DND-41 (cell line): ENCODE data around the gene KLHL3.

Experiments
- ATAC-seq: fragments of 200-7000 bp; cut with Tn5 transposase; 3 replicates; pipeline ENCODE4 v1.9.1; 2021; ENCODE audit warnings: low read depth; ENCODE audit not compliant: insufficient read depth
- DNase-seq: peaks from one replicate; pipeline ENCODE4 v3.0.0-alpha.2; 2020
- H2AFZ ChIP-seq: 2 replicates; pipeline ENCODE4 v1.6.0; 2012; ENCODE audit warnings: low read depth, low read length
- H3K27ac ChIP-seq: 2 replicates; pipeline ENCODE4 v1.5.1; 2012; ENCODE audit warnings: low read length, inconsistent platforms
- H3K27me3 ChIP-seq: fragments of 200-600 bp; sonication (generic); 2 replicates; pipeline ENCODE4 v1.6.0; 2012; ENCODE audit warnings: low read length, mild to moderate bottlenecking, inconsistent platforms; ENCODE audit not compliant: insufficient read depth, poor library complexity
- H3K36me3 ChIP-seq: 2 replicates; pipeline ENCODE4 v1.5.1; 2012; ENCODE audit warnings: low read length, inconsistent platforms; ENCODE audit not compliant: insufficient read depth
- H3K4me1 ChIP-seq: 2 replicates; pipeline ENCODE4 v1.5.1; 2012; ENCODE audit warnings: mild to moderate bottlenecking, low read length; ENCODE audit not compliant: insufficient read depth
- H3K4me2 ChIP-seq: 2 replicates; pipeline ENCODE4 v1.6.0; 2012; ENCODE audit warnings: mild to moderate bottlenecking, moderate library complexity, low read length, inconsistent platforms; ENCODE audit not compliant: insufficient read depth
- H3K4me3 ChIP-seq, 2 experiments: fragments of 200-600 bp in 1 of 2; shearing (Covaris generic) in 1 of 2; 2 replicates each; pipeline ENCODE4 v1.5.1; 2012 to 2016; ENCODE audit warnings: inconsistent platforms in 2 of 2, low read length in 2 of 2, mild to moderate bottlenecking in 2 of 2, low read depth in 1 of 2, moderate library complexity in 1 of 2
- H3K79me2 ChIP-seq: 2 replicates; pipeline ENCODE4 v1.6.0; 2012; ENCODE audit warnings: low read length, inconsistent platforms; ENCODE audit not compliant: insufficient read depth
- H3K9ac ChIP-seq: 2 replicates; pipeline ENCODE4 v1.6.0; 2012; ENCODE audit warnings: low read depth, mild to moderate bottlenecking, inconsistent platforms, low read length, moderate library complexity
- H3K9me3 ChIP-seq: 2 replicates; pipeline ENCODE4 v1.5.1; 2012; ENCODE audit warnings: low read length, moderate library complexity, mild to moderate bottlenecking, inconsistent platforms; ENCODE audit not compliant: insufficient read depth, severe bottlenecking
- H4K20me1 ChIP-seq: 2 replicates; pipeline ENCODE4 v1.6.0; 2012; ENCODE audit warnings: low read length; ENCODE audit not compliant: insufficient read depth
- CTCF ChIP-seq: IDR thresholded peaks from 2 replicates; pipeline ENCODE4 v1.5.1; 2012; ENCODE audit warnings: borderline replicate concordance, low read length, moderate library complexity, mild to moderate bottlenecking; ENCODE audit not compliant: poor library complexity, severe bottlenecking; ENCODE audit errors: extremely low read depth
- EZH2 ChIP-seq: IDR thresholded peaks from 3 replicates; pipeline ENCODE4 v1.6.1; 2012; ENCODE audit warnings: borderline replicate concordance, low read depth, mild to moderate bottlenecking, moderate library complexity, low read length, inconsistent platforms; ENCODE audit not compliant: severe bottlenecking

KLHL3 gene

GRCh38 chr5:137636099-137636498, 99.8 kb downstream of the KLHL3 start:
- Histone ChIP-seq H3K4me3 (no peak overlapping the region), H3K27me3 (peaks cover 2% of the 10 kb centered on the region), H2AFZ (no peak overlapping the region), H3K9me3 (no peaks in the 10 kb centered on the region), H3K4me2 (no peak overlapping the region), H3K4me1 (no peaks in the 10 kb centered on the region), H3K27ac (no peak overlapping the region), H3K9ac (no peak overlapping the region), H4K20me1 (no peaks in the 10 kb centered on the region), H3K36me3 (no peaks in the 10 kb centered on the region), H3K79me2 (no peaks in the 10 kb centered on the region)
- DNase-seq (no peak), ATAC-seq (no peak)
- TF ChIP-seq CTCF = no peak
- no peak for TF ChIP-seq EZH2

- Histone ChIP-seq H3K9ac (no peak overlapping the region), H3K36me3 (no peaks in the 10 kb centered on the region), H4K20me1 (0 out of 2 replicates have a peak, but pooled peaks cover 1% of the 10 kb centered on the region), H3K4me3 (no peak overlapping the region), H2AFZ (no peak overlapping the region), H3K4me1 (no peaks in the 10 kb centered on the region), H3K4me2 (no peak overlapping the region), H3K9me3 (no peaks in the 10 kb centered on the region), H3K27me3 (peaks cover 2% of the 10 kb centered on the region), H3K79me2 (no peaks in the 10 kb centered on the region), H3K27ac (no peak overlapping the region)
- DNase-seq (no peak), ATAC-seq (no peak)
- no peak for TF ChIP-seq CTCF
- TF ChIP-seq EZH2 = no peak
Measured at GRCh38 chr5:137635521-137635921, 100.4 kb downstream of the KLHL3 start.

- Histone ChIP-seq H3K36me3 (no peaks in the 10 kb centered on the region), H3K9me3 (no peaks in the 10 kb centered on the region), H3K27ac (no peak overlapping the region), H3K79me2 (no peaks in the 10 kb centered on the region), H2AFZ (no peak overlapping the region), H3K27me3 (peaks cover 1% of the 10 kb centered on the region), H3K4me3 (no peak overlapping the region), H3K4me2 (no peak overlapping the region), H4K20me1 (0 out of 2 replicates have a peak, but pooled peaks cover 6% of the 10 kb centered on the region), H3K4me1 (no peaks in the 10 kb centered on the region), H3K9ac (no peak overlapping the region)
- ATAC-seq (no peak), DNase-seq (no peak)
- no peak for TF ChIP-seq EZH2
Measured at GRCh38 chr5:137633896-137634295, 102.0 kb downstream of the KLHL3 start.

- H3K79me2 ChIP-seq = no peaks in the 10 kb centered on the region
- H3K4me1 ChIP-seq = no peaks in the 10 kb centered on the region
- no peak overlapping the region for H3K9ac ChIP-seq
- no peak overlapping the region for H3K4me3 ChIP-seq
- H3K9me3 ChIP-seq = no peaks in the 10 kb centered on the region
- no peak for DNase-seq
- ATAC-seq = no peak
- no peaks in the 10 kb centered on the region for H3K36me3 ChIP-seq
- TF ChIP-seq EZH2 = no peak
- no peak for TF ChIP-seq CTCF
- no peaks in the 10 kb centered on the region for H3K27me3 ChIP-seq
- H3K4me2 ChIP-seq = no peak overlapping the region
- peaks cover 6% of the 10 kb centered on the region; the same call in 1 of the 2 replicates for H4K20me1 ChIP-seq
- no peak overlapping the region for H3K27ac ChIP-seq
- no peak overlapping the region for H2AFZ ChIP-seq
Measured at GRCh38 chr5:137632716-137633115, 103.2 kb downstream of the KLHL3 start.
